PC-9 (cell line): ENCODE measurements around the gene CLEC18A. TPM values are rescaled to one million over a fixed set of nuclear protein-coding genes. Genes with fewer than 3 reads are reported as not detected.

Experiments used
- BruUV-seq: library from RNA; stranded (reverse); fragments of 400-500 nt; replicated peaks from 2 replicates; lab custom pipeline; 2021; lab: Mats Ljungman, UMichigan
- CTCF ChIA-PET: fragments of 300-600 bp; sonication (Branson Sonifier 250); formaldehyde crosslinking; loops from one replicate; lab custom pipeline; 2022; ENCODE audit warnings: antibody characterized with exemption; lab: Charles Lee
- POLR2A ChIA-PET: fragments of 300-600 bp; sonication (Branson Sonifier 250); formaldehyde crosslinking; loops from one replicate; lab custom pipeline; 2022; ENCODE audit warnings: antibody characterized with exemption; ENCODE audit not compliant: unreplicated experiment; lab: Charles Lee
- DNase-seq, 2 experiments: peaks; one replicate each; pipeline versions ENCODE4 v3.0.0 to v3.0.0-alpha.2; 2015 to 2022; ENCODE audit warnings: mixed read lengths in 1 of 2
- H2AFZ ChIP-seq: fragments of 200-600 bp; sonication (generic); 2 replicates; pipeline ENCODE4 v1.8.1; 2017; ENCODE audit warnings: antibody characterized with exemption
- H3F3A ChIP-seq: fragments of 200-600 bp; sonication (generic); 2 replicates; pipeline ENCODE4 v1.8.1; 2017; ENCODE audit warnings: antibody characterized with exemption, mild to moderate bottlenecking, low read depth; ENCODE audit not compliant: insufficient read depth
- H3K27ac ChIP-seq: fragments of 200-600 bp; sonication (generic); 2 replicates; pipeline ENCODE4 v1.6.1; 2016; ENCODE audit warnings: mixed run types
- H3K27me3 ChIP-seq: fragments of 200-600 bp; sonication (generic); 2 replicates; pipeline ENCODE4 v1.6.1; 2016; ENCODE audit warnings: low read depth, mixed run types; ENCODE audit not compliant: insufficient read depth
- H3K36me3 ChIP-seq: fragments of 200-600 bp; sonication (generic); 2 replicates; pipeline ENCODE4 v1.6.1; 2016; ENCODE audit warnings: low read depth, mixed run types
- H3K4me1 ChIP-seq: fragments of 200-600 bp; sonication (generic); replicated peaks from 2 replicates; pipeline ENCODE4 v1.6.1; 2016; ENCODE audit warnings: mixed run types; ENCODE audit not compliant: insufficient read depth
- H3K4me2 ChIP-seq: fragments of 200-600 bp; sonication (generic); 2 replicates; pipeline ENCODE4 v1.6.1; 2017; ENCODE audit warnings: mixed run types
- H3K4me3 ChIP-seq: fragments of 200-600 bp; sonication (generic); 2 replicates; pipeline ENCODE4 v1.6.1; 2016; ENCODE audit warnings: mixed run types
- H3K79me2 ChIP-seq: fragments of 200-600 bp; sonication (generic); 2 replicates; pipeline ENCODE4 v1.6.1; 2017; ENCODE audit warnings: low read depth, mixed run types
- H3K9me2 ChIP-seq: fragments of 200-600 bp; sonication (generic); 2 replicates; pipeline ENCODE4 v1.8.1; 2017; ENCODE audit warnings: mild to moderate bottlenecking; ENCODE audit not compliant: insufficient read depth
- H3K9me3 ChIP-seq: fragments of 200-600 bp; sonication (generic); 2 replicates; pipeline ENCODE4 v1.8.1; 2016; ENCODE audit warnings: low read depth; ENCODE audit not compliant: insufficient read depth
- H4K20me1 ChIP-seq: fragments of 200-600 bp; sonication (generic); 2 replicates; pipeline ENCODE4 v1.8.1; 2017; ENCODE audit not compliant: insufficient read depth
- CTCF ChIP-seq: fragments of 200-600 bp; sonication (generic); conservative IDR thresholded peaks from 2 replicates; pipeline ENCODE4 v1.6.1; 2017; ENCODE audit warnings: mixed run types, antibody characterized with exemption, mild to moderate bottlenecking, moderate library complexity
- EZH2 ChIP-seq: fragments of 200-600 bp; sonication (generic); IDR thresholded peaks from 2 replicates; pipeline ENCODE4 v1.8.0; 2017; ENCODE audit warnings: antibody characterized with exemption, low read depth
- intact Hi-C: fragments of 100-400 bp; cut with micrococcal nuclease; formaldehyde crosslinking; loops from one replicate; pipeline ENCODE4 v1.10.0; 2022; ENCODE audit not compliant: unreplicated experiment
- total RNA-seq: library from RNA; stranded (reverse); gene quantifications from 2 replicates; pipeline ENCODE4 v1.2.3, GENCODE V29; 2021

The CLEC18A gene
- total RNA-seq, 1 experiment from 2014 or later: 1.3 TPM

DNA sequence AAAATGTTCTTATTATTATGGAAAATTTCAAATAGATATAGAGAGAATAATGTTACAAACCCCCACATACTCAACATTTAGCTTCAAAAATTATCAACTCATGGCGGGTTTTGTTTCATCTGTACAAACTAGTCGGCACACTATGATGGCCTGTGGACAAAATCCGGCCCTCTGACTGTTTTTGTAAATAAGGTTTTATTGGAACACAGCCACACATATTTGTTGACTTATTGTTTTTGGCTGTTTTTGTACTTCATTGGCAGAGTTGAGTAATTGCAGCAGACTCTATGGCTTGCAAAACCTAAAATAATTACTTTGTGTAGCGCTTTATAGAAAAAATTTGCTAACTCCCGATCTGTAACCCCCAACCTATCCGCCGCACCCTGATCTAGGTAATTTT is 41.4 kb upstream of the CLEC18A start:
- TF ChIP-seq EZH2 (no peak), CTCF (no peak)
- Histone ChIP-seq H3F3A (0 out of 2 replicates have a peak, but pooled peaks cover 2% of the 10 kb centered on the region), H3K9me2 (no peaks in the 10 kb centered on the region), H3K9me3 (no peaks in the 10 kb centered on the region), H2AFZ (no peak overlapping the region), H3K36me3 (peaks cover 6% of the 10 kb centered on the region; the same call in 1 of the 2 replicates), H3K27me3 (no peaks in the 10 kb centered on the region), H4K20me1 (no peaks in the 10 kb centered on the region), H3K4me1 (no peaks in the 10 kb centered on the region), H3K4me2 (no peak overlapping the region), H3K27ac (no peak overlapping the region), H3K79me2 (no peaks in the 10 kb centered on the region), H3K4me3 (no peak overlapping the region)
- no TSS peak for BruUV-seq
- POLR2A ChIA-PET: no interaction called here
- CTCF ChIA-PET: no interaction called here
- intact Hi-C loops: no loop called here
- DNase-seq: no peak

DNA sequence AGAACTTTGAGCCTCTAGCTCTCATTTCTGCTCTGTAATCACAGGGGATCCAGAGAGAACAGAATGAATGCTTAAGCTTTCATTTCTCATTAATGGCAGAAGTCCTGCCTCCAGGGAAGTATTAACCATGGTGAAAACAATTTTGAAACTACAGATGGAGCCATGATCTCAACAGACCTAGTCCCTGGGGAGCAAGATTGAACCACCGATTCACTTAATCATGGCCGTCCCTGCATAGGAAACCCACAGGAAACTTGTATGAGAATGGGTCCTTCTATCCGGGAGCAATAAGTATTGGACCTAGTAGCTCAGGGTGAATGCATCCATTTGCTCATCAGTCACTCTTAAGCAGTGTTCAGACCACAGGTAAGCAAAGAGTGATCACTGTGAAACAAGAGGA is 40.2 kb upstream of the CLEC18A start:
- no peak for DNase-seq
- no peaks in the 10 kb centered on the region for H4K20me1 ChIP-seq
- TF ChIP-seq CTCF: no peak
- no peak for TF ChIP-seq EZH2
- no peaks in the 10 kb centered on the region for H3K9me2 ChIP-seq
- no peaks in the 10 kb centered on the region for H3K4me1 ChIP-seq
- H3K9me3 ChIP-seq: no peaks in the 10 kb centered on the region
- no TSS peak for BruUV-seq
- ChIA-PET POLR2A (no interaction called here), CTCF (interaction anchor here (0.6 kb wide), 1 partner anchor 515 kb away, joined by 3 read pairs; no protein-coding TSS in a partner anchor)
- H3K27ac ChIP-seq: no peak overlapping the region
- no peak overlapping the region for H2AFZ ChIP-seq
- intact Hi-C loops: no loop called here
- H3K4me3 ChIP-seq: no peak overlapping the region
- H3K79me2 ChIP-seq: no peaks in the 10 kb centered on the region
- H3K27me3 ChIP-seq: no peaks in the 10 kb centered on the region
- H3F3A ChIP-seq: no peaks in the 10 kb centered on the region
- H3K36me3 ChIP-seq: peaks cover 6% of the 10 kb centered on the region; the same call in 1 of the 2 replicates
- H3K4me2 ChIP-seq: no peak overlapping the region

DNA sequence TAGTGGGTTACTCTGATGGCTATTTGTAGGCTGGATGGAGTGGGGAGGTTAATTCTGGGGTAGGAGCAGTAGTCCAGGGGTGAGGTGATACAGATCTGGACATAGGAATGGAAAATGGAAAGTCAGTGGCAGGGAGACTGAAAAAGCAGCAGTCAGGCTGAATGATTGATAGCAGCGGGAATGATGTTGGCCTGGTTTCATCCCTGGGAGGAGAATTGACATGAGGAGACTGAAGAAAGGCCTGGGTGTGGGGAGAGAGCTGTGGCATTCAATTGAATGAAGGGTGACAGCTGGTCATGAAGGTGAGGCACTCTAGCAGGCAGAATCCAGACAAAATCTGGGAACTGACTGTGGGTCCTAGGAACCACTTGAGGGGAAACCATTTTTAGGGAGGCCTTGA is 34.7 kb upstream of the CLEC18A start:
- TF ChIP-seq EZH2 (no peak), CTCF (no peak)
- intact Hi-C loops: no loop called here
- Histone ChIP-seq H3K4me3 (no peak overlapping the region), H3K9me3 (no peaks in the 10 kb centered on the region), H3K4me2 (no peak overlapping the region), H2AFZ (no peak overlapping the region), H3K36me3 (no peaks in the 10 kb centered on the region), H3K4me1 (peaks cover 22% of the 10 kb centered on the region), H3K9me2 (no peaks in the 10 kb centered on the region), H4K20me1 (no peaks in the 10 kb centered on the region), H3K27ac (no peak overlapping the region), H3K27me3 (no peaks in the 10 kb centered on the region), H3F3A (peaks cover 18% of the 10 kb centered on the region), H3K79me2 (no peaks in the 10 kb centered on the region)
- ChIA-PET CTCF (no interaction called here), POLR2A (no interaction called here)
- DNase-seq: no peak
- BruUV-seq: no TSS peak
